Neural progenitor cell (in vitro differentiated cells): Measurements from ENCODE around the gene CTRL. TPM values are rescaled to one million over a fixed set of nuclear protein-coding genes. Genes with fewer than 3 reads are reported as not detected.

ENCODE experiments used
- DNase-seq: peaks from one replicate; pipeline ENCODE4 v3.0.0-alpha.2; 2016; ENCODE audit warnings: low spot score
- H2AFZ ChIP-seq: fragments of 200-600 bp; sonication (generic); replicated peaks from 2 replicates; pipeline ENCODE4 v1.6.1; 2016; ENCODE audit warnings: antibody characterized with exemption
- H3F3A ChIP-seq: fragments of 200-600 bp; sonication (generic); 2 replicates; pipeline ENCODE4 v1.6.1; 2016; ENCODE audit warnings: antibody characterized with exemption, low read depth
- H3K27ac ChIP-seq: fragments of 200-600 bp; sonication (generic); 2 replicates; pipeline ENCODE4 v1.5.1; 2016; ENCODE audit warnings: mild to moderate bottlenecking
- H3K27me3 ChIP-seq: fragments of 200-600 bp; sonication (generic); 2 replicates; pipeline ENCODE4 v1.6.1; 2016; ENCODE audit warnings: mild to moderate bottlenecking, moderate library complexity
- H3K36me3 ChIP-seq: fragments of 200-600 bp; sonication (generic); 2 replicates; pipeline ENCODE4 v1.5.1; 2016
- H3K4me1 ChIP-seq: fragments of 200-600 bp; sonication (generic); 2 replicates; pipeline ENCODE4 v1.6.1; 2016; ENCODE audit warnings: mixed run types
- H3K4me2 ChIP-seq: fragments of 200-600 bp; sonication (generic); 2 replicates; pipeline ENCODE4 v1.6.1; 2016
- H3K4me3 ChIP-seq: fragments of 200-600 bp; sonication (generic); 2 replicates; pipeline ENCODE4 v1.5.1; 2016
- H3K79me2 ChIP-seq: fragments of 200-600 bp; sonication (generic); 2 replicates; pipeline ENCODE4 v1.6.1; 2016; ENCODE audit warnings: low read depth
- H3K9ac ChIP-seq: fragments of 200-600 bp; sonication (generic); 2 replicates; pipeline ENCODE4 v1.6.1; 2016
- H3K9me3 ChIP-seq: fragments of 200-600 bp; sonication (generic); 2 replicates; pipeline ENCODE4 v1.5.1; 2016; ENCODE audit warnings: low read depth
- H4K20me1 ChIP-seq: fragments of 200-600 bp; sonication (generic); 2 replicates; pipeline ENCODE4 v1.6.1; 2016; ENCODE audit warnings: low read depth
- H3K27ac Mint-ChIP-seq: 3 replicates; pipeline ENCODE4 v1.8.0; 2021; ENCODE audit warnings: mixed read lengths
- H3K27me3 Mint-ChIP-seq: 2 replicates; pipeline ENCODE4 v1.8.0; 2022; ENCODE audit warnings: low read depth, mild to moderate bottlenecking, inconsistent platforms, moderate library complexity, mixed read lengths; ENCODE audit not compliant: insufficient read depth
- H3K36me3 Mint-ChIP-seq: 3 replicates; pipeline ENCODE4 v1.8.0; 2021; ENCODE audit warnings: mixed read lengths
- H3K4me1 Mint-ChIP-seq: 3 replicates; pipeline ENCODE4 v1.8.0; 2021; ENCODE audit warnings: mixed read lengths
- H3K4me3 Mint-ChIP-seq: 3 replicates; pipeline ENCODE4 v1.8.0; 2021; ENCODE audit warnings: mild to moderate bottlenecking, moderate library complexity, mixed read lengths
- H3K9me3 Mint-ChIP-seq: 3 replicates; pipeline ENCODE4 v1.8.0; 2020; ENCODE audit warnings: mixed read lengths
- EZH2 ChIP-seq: fragments of 200-600 bp; sonication (generic); IDR thresholded peaks from 2 replicates; pipeline ENCODE4 v1.6.1; 2017; ENCODE audit warnings: antibody characterized with exemption, mild to moderate bottlenecking, moderate library complexity
- EZH2phosphoT487 ChIP-seq: fragments of 200-600 bp; sonication (generic); IDR thresholded peaks from 2 replicates; pipeline ENCODE4 v1.6.1; 2017; ENCODE audit warnings: antibody characterized with exemption
- small RNA-seq: library from RNA; depleted of rRNA; stranded (forward); fragments of <200 nt; gene quantifications from one replicate; pipeline ENCODE3, GENCODE V24; 2015
- total RNA-seq: library from RNA; depleted of rRNA; stranded (reverse); fragments of >200 nt; gene quantifications from 2 replicates; pipeline ENCODE4 v1.2.3, GENCODE V29; 2015; ENCODE audit warnings: low replicate concordance
- TF ChIP-seq, protein P1 (sequence below): fragments of 200-600 bp; sonication (generic); IDR thresholded peaks from 2 replicates; pipeline ENCODE4 v1.5.1; 2017; ENCODE audit warnings: antibody characterized with exemption, mild to moderate bottlenecking

The CTRL gene
- total RNA-seq, 1 donor from 2014 or later = 0.45 TPM

DNA sequence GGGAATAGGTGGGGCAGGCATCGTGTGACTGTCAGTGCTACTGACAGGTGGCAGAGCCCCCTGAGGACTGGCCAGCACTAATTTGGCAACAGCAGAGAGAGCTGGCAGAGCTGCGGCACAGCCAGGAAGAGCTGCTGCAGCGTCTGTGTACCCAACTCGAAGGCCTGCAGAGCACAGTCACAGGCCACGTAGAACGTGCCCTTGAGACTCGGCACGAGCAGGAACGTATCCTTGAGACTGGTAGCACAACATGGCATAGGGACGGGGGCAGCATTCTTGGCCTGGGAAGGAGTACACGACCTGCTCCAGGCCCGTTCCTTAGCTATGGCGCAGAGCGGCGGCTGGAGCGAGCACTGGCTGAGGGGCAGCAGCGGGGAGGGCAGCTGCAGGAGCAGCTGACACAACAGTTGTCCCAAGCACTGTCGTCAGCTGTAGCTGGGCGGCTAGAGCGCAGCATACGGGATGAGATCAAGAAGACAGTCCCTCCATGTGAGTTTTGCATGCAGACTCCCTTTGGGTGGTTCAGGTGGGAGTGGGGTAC, 50.0 kb downstream of the CTRL start:
- peaks cover 4% of the 10 kb centered on the region for H3K4me1 Mint-ChIP-seq
- no peak overlapping the region for H3K27ac ChIP-seq

DNA sequence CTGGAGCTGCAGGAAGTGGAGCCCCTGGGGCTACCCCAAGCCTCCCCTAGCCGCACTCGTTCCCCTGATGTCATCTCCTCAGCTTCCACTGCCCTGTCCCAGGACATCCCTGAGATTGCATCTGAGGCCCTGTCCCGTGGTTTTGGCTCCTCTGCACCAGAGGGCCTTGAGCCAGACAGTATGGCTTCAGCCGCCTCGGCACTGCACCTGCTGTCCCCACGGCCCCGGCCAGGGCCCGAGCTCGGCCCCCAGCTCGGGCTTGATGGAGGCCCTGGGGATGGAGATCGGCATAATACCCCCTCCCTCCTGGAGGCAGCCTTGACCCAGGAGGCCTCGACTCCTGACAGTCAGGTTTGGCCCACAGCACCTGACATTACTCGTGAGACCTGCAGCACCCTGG, 51.1 kb downstream of the CTRL start:
- Histone ChIP-seq H3K4me3 (no peak overlapping the region), H3F3A (peaks cover 20% of the 10 kb centered on the region), H4K20me1 (peaks cover 28% of the 10 kb centered on the region), H3K27ac (no peak overlapping the region), H3K27me3 (no peaks in the 10 kb centered on the region), H3K9ac (no peak overlapping the region), H3K4me2 (no peak overlapping the region), H2AFZ (no peak overlapping the region), H3K9me3 (no peaks in the 10 kb centered on the region), H3K79me2 (peaks cover 4% of the 10 kb centered on the region), H3K36me3 (no peaks in the 10 kb centered on the region), H3K4me1 (peaks cover 11% of the 10 kb centered on the region)
- Mint-ChIP-seq H3K27me3 (peaks cover 2% of the 10 kb centered on the region), H3K9me3 (no peaks in the 10 kb centered on the region), H3K36me3 (peaks cover 17% of the 10 kb centered on the region), H3K4me3 (no peak overlapping the region), H3K4me1 (peaks cover 4% of the 10 kb centered on the region), H3K27ac (no peak overlapping the region)
- no peak for TF ChIP-seq EZH2phosphoT487
- TF ChIP-seq, protein P1, sequence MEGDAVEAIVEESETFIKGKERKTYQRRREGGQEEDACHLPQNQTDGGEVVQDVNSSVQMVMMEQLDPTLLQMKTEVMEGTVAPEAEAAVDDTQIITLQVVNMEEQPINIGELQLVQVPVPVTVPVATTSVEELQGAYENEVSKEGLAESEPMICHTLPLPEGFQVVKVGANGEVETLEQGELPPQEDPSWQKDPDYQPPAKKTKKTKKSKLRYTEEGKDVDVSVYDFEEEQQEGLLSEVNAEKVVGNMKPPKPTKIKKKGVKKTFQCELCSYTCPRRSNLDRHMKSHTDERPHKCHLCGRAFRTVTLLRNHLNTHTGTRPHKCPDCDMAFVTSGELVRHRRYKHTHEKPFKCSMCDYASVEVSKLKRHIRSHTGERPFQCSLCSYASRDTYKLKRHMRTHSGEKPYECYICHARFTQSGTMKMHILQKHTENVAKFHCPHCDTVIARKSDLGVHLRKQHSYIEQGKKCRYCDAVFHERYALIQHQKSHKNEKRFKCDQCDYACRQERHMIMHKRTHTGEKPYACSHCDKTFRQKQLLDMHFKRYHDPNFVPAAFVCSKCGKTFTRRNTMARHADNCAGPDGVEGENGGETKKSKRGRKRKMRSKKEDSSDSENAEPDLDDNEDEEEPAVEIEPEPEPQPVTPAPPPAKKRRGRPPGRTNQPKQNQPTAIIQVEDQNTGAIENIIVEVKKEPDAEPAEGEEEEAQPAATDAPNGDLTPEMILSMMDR = no peak
- TF ChIP-seq EZH2 = no peak
- no peak for DNase-seq

More for the DNA sequence above, 50.0 kb downstream of the CTRL start:
- peaks cover 26% of the 10 kb centered on the region for H4K20me1 ChIP-seq
- no peaks in the 10 kb centered on the region for H3K79me2 ChIP-seq
- H3K36me3 Mint-ChIP-seq = peaks cover 17% of the 10 kb centered on the region
- no peak overlapping the region for H3K9ac ChIP-seq
- H3K4me2 ChIP-seq = no peak overlapping the region
- H3K9me3 Mint-ChIP-seq = no peaks in the 10 kb centered on the region
- H3K36me3 ChIP-seq = no peaks in the 10 kb centered on the region
- DNase-seq = no peak
- no peak overlapping the region for H2AFZ ChIP-seq
- H3K4me1 ChIP-seq = peaks cover 11% of the 10 kb centered on the region
- no peaks in the 10 kb centered on the region for H3K27me3 ChIP-seq
- no peaks in the 10 kb centered on the region for H3K9me3 ChIP-seq
- no peak overlapping the region for H3K4me3 Mint-ChIP-seq
- TF ChIP-seq EZH2phosphoT487 = no peak
- TF ChIP-seq, protein P1 = no peak
- TF ChIP-seq EZH2 = no peak
- no peak overlapping the region for H3K27ac Mint-ChIP-seq
- no peak overlapping the region for H3K4me3 ChIP-seq
- H3K27me3 Mint-ChIP-seq = peaks cover 2% of the 10 kb centered on the region
- H3F3A ChIP-seq = peaks cover 20% of the 10 kb centered on the region

DNA sequence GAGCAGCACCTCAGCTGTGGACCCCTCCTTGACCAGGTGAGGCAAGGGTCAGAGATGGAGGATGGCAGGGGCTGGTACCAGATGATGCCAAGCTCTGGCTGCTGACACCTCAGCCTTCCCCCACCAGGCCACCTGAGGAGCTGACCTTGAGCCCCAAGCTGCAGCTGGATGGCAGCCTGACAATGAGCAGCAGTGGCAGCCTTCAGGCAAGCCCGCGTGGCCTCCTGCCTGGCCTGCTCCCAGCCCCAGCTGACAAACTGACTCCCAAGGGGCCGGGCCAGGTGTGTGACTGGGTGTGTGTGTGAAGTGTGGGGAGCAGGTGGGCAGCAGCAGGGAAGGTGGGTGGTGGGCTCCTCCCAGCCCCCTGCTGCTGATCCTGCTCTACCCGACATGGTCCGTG, 51.7 kb downstream of the CTRL start:
- H3K27me3 ChIP-seq = no peaks in the 10 kb centered on the region
- H3K4me1 Mint-ChIP-seq = peaks cover 9% of the 10 kb centered on the region
- H3K4me3 Mint-ChIP-seq = no peak overlapping the region
- peaks cover 23% of the 10 kb centered on the region for H4K20me1 ChIP-seq
- TF ChIP-seq EZH2phosphoT487 (no peak), EZH2 (no peak)
- TF ChIP-seq, protein P1 = no peak
- peaks cover 11% of the 10 kb centered on the region for H3K79me2 ChIP-seq
- H3K36me3 ChIP-seq = no peaks in the 10 kb centered on the region
- peaks cover 17% of the 10 kb centered on the region for H3K36me3 Mint-ChIP-seq
- H3K9me3 ChIP-seq = no peaks in the 10 kb centered on the region
- peaks cover 7% of the 10 kb centered on the region for H3K4me1 ChIP-seq
- peaks cover 15% of the 10 kb centered on the region for H3F3A ChIP-seq
- H3K27ac ChIP-seq = no peak overlapping the region
- H3K27me3 Mint-ChIP-seq = peaks cover 2% of the 10 kb centered on the region
- no peak overlapping the region for H2AFZ ChIP-seq
- H3K4me3 ChIP-seq = no peak overlapping the region
- DNase-seq = no peak
- H3K9ac ChIP-seq = no peak overlapping the region
- H3K27ac Mint-ChIP-seq = no peak overlapping the region
- H3K9me3 Mint-ChIP-seq = no peaks in the 10 kb centered on the region
- no peak overlapping the region for H3K4me2 ChIP-seq

Small RNA genes within 50 kb of the gene (small RNA-seq; reads per million reads assigned to genes)
- gene NRN1L = not detected

Other genes with a start within 250 kb of the CTRL start
- 13.2 and 21.4 TPM in 2 replicates for gene GFOD2, start 212.5 kb downstream of the CTRL start, total RNA-seq
- gene RANBP10, start 125.3 kb downstream of the CTRL start, total RNA-seq = 11.4 and 12.3 TPM in 2 replicates
- 2.8 and 2.9 TPM in 2 replicates for gene TSNAXIP1, start 125.0 kb downstream of the CTRL start, total RNA-seq
- 27.3 and 46.5 TPM in 2 replicates for gene THAP11, start 89.5 kb downstream of the CTRL start, total RNA-seq
- 133 and 221 TPM in 2 replicates for gene NUTF2, start 84.9 kb downstream of the CTRL start, total RNA-seq
- 36.2 and 60.4 TPM in 2 replicates for gene CENPT, start 84.2 kb downstream of the CTRL start, total RNA-seq
- 32.7 and 54.2 TPM in 2 replicates for gene EDC4, start 58.8 kb downstream of the CTRL start, total RNA-seq
- 0.54 and 2.0 TPM in 2 replicates for gene NRN1L, start 47.0 kb downstream of the CTRL start, total RNA-seq
- 13.1 and 30.4 TPM in 2 replicates for gene PSKH1, start 38.6 kb downstream of the CTRL start, total RNA-seq
- gene PSMB10, start 5.0 kb upstream of the CTRL start, total RNA-seq = 1.2 and 4.4 TPM in 2 replicates
- gene LCAT, start 12.3 kb upstream of the CTRL start, total RNA-seq = 1.5 and 4.9 TPM in 2 replicates
- 8.8 and 21.1 TPM in 2 replicates for gene SLC12A4, start 36.8 kb upstream of the CTRL start, total RNA-seq
- 0.19 TPM in 1 of 2 replicates, not detected in the other for gene DPEP3, start 48.6 kb upstream of the CTRL start, total RNA-seq
- gene DPEP2, start 67.6 kb upstream of the CTRL start, total RNA-seq = not detected in 2 replicates
- gene DPEP2NB, start 84.0 kb upstream of the CTRL start, total RNA-seq = not detected in 2 replicates
- 7.3 and 17.0 TPM in 2 replicates for gene DDX28, start 91.4 kb upstream of the CTRL start, total RNA-seq
- 22.7 and 22.9 TPM in 2 replicates for gene DUS2, start 91.4 kb upstream of the CTRL start, total RNA-seq
- gene NFATC3, start 153.5 kb upstream of the CTRL start, total RNA-seq = 34.2 and 43.1 TPM in 2 replicates